GM19025 (cell line): Measurements from ENCODE around the gene CYP4F2.
"Not testable (repeated sequence)": the region's sequence is repeated elsewhere in the genome, so short reads cannot be mapped to it uniquely, and the experiment has no call there.

Experiments
- ATAC-seq: cut with Tn5 transposase; IDR thresholded peaks from one replicate; pipeline ENCODE4 v1.9.1; 2021; ENCODE audit warnings: mild to moderate bottlenecking, low read depth, moderate library complexity; ENCODE audit not compliant: unreplicated experiment

Gene CYP4F2

GRCh38 chr19:15902254-15902653 is 4.4 kb upstream of the CYP4F2 start:
- no peak for ATAC-seq

DNA sequence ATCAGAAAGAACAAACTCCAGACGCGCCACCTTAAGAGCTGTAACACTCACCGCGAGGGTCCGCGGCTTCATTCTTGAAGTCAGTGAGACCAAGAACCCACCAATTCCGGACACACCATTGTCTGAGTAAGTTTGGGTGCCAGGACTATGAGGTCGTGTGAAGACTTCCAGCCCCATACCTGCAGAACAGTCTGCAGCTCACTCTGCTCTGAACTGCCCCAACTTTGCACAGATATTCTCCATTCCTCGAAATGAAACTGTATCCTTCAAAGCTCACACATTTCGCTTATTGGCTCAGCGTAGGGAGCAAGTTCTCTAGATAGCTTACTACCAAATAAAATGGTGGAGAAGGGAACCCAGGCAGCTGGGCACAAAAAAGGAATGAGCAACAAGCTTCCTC is 2.6 kb upstream of the CYP4F2 start:
- no peak for ATAC-seq

GRCh38 chr19:15900032-15900431 is 2.2 kb upstream of the CYP4F2 start:
- ATAC-seq: not testable (repeated sequence)

- not testable (repeated sequence) for ATAC-seq
These were observed 1.7 kb upstream of the CYP4F2 start for GRCh38 chr19:15899561-15899960.

DNA sequence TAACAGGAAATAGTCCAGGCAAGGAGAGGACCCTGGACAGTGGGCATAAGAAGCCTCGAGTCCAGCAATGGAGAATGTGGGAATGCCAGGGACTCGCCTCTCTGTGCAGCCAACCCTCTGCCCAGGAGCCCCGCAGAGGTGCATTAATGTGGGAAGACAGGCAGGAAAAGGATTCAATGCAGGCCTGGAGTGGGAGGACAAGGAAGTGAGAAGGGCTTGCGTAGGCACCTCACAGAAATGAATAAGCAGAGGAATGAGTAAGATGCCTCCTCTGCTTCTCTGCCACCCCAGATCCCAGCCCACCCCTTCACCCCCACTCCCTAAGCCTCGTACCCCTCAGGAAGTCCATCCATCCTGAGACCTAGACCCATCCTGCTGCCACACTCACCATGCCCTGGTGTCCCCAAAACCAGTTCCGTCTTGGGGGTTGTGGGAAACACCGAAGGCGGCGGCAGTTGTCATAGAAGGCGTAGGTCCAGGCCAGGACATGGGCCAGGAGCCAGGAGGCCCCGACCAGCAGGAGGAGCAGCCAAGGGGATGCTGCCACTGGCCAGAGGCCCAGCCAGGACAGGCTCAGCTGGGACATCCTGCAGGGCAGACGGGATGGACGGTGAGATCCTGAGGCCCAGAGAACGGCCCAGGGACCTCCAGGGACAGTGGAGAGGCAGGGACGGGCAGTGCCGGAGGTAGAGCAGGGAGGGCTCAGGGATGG is 692 bp downstream of the CYP4F2 start:
- no peak for ATAC-seq

GRCh38 chr19:15895876-15896430 is 1.9 kb downstream of the CYP4F2 start:
- ATAC-seq: no peak

DNA sequence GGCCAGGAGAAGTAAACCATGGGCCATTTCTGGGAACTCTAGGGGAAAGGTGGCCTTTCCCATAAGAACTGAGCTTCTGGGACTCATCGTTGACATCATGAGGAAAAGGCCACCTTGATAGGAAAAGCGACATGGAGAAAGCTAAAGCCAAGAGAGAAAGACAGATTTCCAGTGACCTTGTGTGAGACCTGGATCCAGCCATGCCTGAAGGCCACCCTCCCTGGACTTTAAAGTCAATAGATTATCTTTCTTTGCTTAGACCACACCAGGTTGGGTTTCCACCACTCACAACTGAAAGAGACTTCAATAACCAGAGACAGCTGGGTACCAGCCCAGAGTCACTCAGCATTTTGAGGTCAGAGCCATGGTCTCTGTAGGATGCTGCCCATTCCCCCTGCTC is 3.5 kb downstream of the CYP4F2 start:
- ATAC-seq: no peak

DNA sequence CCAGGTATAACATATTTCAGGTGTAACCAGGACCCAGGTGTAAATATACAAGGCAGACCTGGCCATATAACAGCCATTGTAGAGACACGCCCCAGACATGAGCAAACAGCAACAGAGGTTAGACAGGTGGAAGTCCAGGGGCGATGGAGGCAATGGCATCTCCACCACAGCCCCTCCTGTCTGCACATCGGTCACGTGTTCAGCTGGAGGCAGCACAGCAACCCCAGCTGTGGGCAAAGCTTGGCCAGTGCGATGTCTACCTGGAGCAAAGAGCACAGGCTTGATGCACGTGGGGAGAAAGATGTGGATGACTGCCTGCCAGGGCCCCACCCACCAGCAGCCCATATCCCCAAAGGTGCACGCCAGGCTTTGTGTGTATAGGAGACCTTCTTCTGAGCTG is 4.4 kb downstream of the CYP4F2 start:
- ATAC-seq: no peak

GRCh38 chr19:15892012-15892411 is 5.9 kb downstream of the CYP4F2 start:
- ATAC-seq: no peak

- ATAC-seq: no peak
These were observed 6.4 kb downstream of the CYP4F2 start for GRCh38 chr19:15891434-15891833.

- not testable (repeated sequence) for ATAC-seq
These were observed 8.5 kb downstream of the CYP4F2 start for GRCh38 chr19:15889339-15889738.

DNA sequence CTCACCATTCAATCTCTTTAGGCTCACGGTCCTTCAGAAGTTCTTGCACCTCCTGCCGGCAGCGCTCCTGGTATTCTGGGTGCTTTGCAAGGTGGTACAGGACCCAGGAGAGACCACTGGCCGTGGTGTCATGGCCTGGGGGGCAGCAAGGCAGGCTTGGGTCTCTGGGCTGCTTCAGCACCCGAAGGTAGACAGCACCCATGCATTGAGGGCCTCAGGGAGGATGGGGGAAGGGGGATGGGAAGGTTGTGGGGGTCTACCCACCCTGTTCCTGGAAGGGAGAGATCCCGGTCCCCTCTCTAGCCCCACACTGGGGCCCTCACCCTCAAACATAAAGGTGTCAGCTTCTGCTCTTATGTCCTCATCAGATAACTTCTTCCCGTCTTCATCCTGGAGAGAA is 12.0 kb downstream of the CYP4F2 start:
- ATAC-seq: no peak

GRCh38 chr19:15885167-15885566 is 12.7 kb downstream of the CYP4F2 start:
- ATAC-seq: no peak

- not testable (repeated sequence) for ATAC-seq
These were observed 14.5 kb downstream of the CYP4F2 start for GRCh38 chr19:15883329-15883728.

DNA sequence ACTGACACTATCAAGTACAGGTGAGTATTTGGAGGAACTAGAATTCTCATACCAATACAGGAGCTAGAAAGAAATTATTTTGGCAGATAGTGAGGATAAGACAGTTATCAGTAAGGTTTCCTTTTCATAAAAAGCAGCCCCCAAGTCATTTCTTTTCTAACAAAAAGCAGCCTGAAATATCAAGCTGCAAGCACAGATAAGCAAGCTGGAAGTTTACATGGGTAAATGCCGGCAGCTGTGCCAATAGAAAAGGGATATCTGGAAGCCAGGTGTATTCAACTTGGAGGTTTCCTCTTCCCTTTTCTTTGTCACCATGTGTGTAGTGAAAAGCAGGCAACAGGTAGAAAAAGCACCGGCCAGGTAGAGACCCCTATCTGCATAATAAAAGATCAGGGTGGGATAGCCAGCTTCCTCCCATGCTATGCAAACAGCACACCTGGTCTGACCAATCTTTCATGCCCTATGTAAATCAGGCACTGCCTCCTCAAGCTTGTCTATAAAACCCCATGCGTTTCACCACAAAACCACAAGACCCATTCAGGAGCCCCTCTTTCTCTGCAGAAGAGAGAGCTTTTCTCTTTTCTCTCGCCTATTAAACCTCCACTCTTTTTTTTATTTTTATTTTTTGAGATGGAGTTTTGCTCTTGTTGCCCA is 22.9 kb downstream of the CYP4F2 start:
- ATAC-seq: no peak

DNA sequence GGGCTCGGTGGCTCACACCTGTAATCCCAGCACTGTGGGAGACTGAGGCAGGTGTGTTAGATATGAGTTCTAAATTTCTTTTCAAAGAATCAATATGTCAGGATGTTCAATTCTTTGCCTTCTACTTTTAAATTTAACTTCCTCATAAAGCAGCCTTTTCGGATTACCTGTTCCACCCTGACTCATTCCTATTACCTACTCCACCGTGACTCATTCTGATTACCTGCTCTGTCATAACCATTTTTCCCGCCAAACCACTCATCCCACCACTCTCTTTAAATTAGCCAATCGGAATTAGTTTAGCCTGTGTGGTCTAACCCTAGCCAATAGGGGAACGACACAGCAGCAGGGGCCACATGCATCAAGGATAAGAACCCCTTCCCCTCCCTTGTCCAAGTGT is 24.1 kb downstream of the CYP4F2 start:
- not testable (repeated sequence) for ATAC-seq

GRCh38 chr19:15871570-15871969 is 26.3 kb downstream of the CYP4F2 start:
- no peak for ATAC-seq

- ATAC-seq: no peak
These were observed 28.0 kb downstream of the CYP4F2 start for GRCh38 chr19:15869873-15870272.

DNA sequence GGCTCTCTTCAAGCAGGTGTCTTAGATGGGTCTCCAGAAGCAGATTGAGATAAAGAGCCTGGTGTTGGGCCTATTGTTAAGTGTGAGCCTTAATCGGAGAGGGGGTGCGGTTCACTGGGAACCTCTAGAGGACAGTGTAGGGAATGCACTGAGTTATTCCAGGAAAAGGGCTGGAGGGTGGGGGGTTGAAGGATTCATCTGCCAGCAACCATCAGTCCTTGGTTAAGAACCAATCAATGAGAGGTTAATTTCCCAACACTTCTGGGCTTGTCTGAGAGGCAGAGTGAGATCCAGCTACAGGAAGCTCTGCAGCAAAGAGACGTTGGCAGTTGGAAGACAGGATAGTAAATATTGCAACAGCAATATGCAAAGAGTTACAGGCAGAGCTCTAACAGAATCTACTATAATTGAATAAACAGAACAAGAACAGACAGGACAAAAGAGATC is 28.7 kb downstream of the CYP4F2 start:
- no peak for ATAC-seq

- ATAC-seq: no peak
These were observed 31.2 kb downstream of the CYP4F2 start for GRCh38 chr19:15866636-15867035.

- no peak for ATAC-seq
These were observed 33.0 kb downstream of the CYP4F2 start for GRCh38 chr19:15864824-15865223.

DNA sequence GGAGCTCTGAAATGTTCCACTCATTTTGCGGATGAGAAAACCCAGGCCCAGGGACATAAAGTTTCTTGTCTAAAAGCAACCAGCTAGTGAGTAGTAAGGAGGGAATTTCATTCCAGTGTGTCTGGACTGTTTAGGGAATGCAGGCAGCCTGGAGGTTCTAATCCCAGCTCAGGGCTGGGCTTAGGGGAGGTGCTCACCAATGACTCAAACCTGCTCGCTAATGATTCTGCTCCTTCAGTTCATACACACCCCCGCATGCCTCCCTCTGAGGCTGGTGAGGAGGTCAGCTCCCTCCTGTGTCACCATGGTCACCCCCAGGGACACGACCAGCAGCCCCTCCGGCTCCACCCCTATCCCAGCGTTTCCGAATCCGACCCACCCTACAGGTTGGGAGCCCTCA is 34.6 kb downstream of the CYP4F2 start:
- no peak for ATAC-seq
